NCI-H345 treated with DMSO at 0.1 percent for 48 hours (cell line): ENCODE data around the gene ARID4B.
"Not testable (repeated sequence)": the region's sequence is repeated elsewhere in the genome, so short reads cannot be mapped to it uniquely, and the experiment has no call there.

Experiments used
- DNase-seq: peaks from one replicate; lab custom pipeline; 2025; ENCODE audit not compliant: unreplicated experiment; lab: John Stamatoyannopoulos, UW

ARID4B gene

DNA sequence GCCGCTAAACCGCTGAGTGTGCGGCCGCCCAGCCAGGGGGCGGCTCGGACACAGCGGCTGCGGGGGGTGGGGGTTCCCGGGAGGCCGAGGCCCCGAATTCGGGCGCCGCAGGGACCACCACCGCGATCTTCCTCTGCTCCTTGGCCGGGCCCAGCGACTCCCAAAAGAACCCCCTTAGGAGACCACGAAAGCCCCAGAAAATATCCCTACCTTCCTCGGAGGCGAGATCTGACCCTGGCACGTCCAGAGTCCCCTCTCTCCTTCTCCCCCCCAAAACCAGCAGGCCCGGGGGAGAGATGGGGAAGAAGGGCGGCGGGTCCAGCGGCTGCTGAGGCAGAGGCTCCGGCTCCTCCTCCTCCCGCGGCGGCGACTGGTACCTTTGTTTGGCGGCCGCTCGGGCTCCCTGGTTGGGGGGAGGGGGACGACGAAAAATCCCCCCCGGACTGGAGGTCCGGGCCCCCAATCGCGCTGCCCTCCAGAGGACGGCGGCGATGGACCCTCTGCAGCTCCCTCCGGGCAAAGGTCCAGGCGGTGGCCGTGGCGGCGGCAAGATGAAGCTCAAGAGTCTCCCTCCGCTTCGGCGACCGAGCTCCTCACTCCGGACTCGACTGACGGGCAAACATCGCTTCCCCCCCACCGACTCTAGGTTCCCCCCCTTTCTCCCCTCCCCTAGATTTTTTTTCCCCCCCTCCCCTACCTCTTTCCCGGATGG lies at the start of gene ARID4B:
Gene ARID4B (minus strand): TSS at position 621 of the 712 bp plus-strand sequence. CDS start 1,260 bp downstream, outside the sequence.
- peak; percentile 48 for DNase-seq

DNA sequence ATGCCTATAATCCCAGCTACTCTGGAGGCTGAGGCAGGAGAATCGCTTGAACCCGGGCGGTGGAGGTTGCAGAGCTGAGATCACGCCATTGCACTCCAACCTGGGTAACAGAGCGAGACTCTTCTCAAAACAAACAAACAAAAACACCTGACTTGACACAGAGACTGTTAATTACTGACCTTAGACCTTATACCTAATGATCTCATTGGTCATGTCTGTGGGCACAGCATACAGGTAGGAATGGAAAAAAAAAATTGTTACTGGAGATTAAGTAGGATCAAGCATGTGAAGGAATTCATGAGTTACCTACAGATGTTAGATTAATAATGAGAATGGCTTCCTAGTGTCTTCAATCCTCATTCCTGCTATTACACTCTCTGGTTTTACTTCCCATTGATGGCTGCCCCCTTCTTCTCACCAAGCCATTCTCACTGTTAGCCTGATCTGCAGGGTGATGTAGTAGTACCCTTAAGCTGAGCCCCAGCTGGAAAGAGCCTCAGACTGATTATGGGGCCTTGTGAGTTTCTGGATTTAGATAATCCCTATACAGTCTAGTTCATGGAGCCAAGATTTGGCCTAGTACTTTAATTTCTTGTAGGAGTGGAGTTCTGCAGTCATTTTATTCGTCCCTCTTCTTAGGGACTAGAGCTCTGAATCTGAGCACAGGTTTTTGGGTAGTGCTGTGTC lies 48.1 kb upstream of the ARID4B start:
- no peak for DNase-seq

- no peak for DNase-seq
Measured at GRCh38 chr1:235369802-235370201, 41.8 kb upstream of the ARID4B start.

DNA sequence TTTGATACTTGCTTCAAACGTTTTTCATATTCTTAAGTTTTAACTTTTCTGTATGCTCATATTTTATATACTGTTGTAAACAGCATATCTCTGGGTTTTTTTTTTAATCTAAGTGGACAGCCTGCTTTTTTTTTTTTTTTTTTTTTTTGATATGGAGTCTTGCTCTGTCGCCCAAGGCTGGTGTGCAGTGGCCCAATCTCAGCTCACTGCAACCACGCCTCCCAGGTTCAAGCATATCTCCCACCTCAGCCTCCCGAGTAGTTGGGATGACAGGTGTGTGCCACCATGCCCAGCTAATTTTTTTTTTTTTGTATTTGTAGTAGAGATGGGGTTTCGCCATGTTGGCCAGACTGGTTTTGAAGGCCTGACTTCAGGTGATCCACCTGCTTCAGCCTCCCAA lies 40.4 kb upstream of the ARID4B start:
- no peak for DNase-seq

- DNase-seq = peak; percentile 93
Measured at GRCh38 chr1:235367000-235367908, 39.3 kb upstream of the ARID4B start, which contains the start of gene TBCE. TBCE (plus strand) TSS chr1:235367427; CDS start chr1:235380050, 12,623 bp downstream.

- DNase-seq = no peak
Measured at GRCh38 chr1:235366286-235366685, 38.3 kb upstream of the ARID4B start.

GRCh38 chr1:235364189-235364588 lies 36.2 kb upstream of the ARID4B start:
- not testable (repeated sequence) for DNase-seq

GRCh38 chr1:235358899-235359298 lies 30.9 kb upstream of the ARID4B start:
- DNase-seq = no peak

DNA sequence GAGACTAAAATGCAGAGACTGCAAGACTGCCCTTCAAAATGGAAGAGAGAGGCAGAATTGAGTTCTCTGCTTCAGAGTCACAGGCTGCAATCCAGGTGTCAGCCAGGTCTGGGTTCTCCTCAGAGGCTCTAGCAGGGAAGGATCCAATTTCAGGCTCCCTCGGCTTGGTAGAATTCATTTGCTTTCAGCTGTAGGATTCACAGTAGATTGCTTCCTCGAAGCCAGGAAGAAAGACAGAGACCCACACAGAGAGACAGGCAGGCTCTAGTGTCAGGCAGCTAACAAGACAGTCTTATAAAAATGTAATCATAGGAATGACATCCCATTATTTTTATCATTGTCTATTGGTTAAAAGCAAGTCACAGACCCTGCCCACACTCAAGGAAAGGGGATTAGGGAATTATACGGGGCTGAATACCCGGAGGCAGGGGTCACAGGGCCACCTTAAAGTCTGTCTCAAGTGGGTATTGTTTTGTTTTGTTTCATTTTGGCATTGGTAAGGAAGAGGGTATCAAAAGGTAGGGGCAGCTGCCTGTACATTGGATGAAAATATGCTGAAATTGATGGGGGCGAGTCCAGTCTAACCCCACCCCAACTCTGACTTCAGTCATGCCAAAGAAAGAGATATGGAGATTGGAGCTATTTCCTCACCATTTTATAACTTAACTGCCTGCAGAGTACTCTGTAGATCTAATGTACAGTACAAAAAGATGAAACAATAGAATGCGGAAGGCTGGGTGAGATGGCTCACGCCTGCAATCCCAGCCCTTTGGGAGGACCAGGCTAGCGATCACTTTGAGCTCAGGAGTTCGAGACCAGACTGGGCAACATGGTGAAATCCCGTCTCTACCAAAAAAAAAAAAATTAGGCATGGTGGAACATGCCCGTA lies 29.8 kb upstream of the ARID4B start:
- no peak for DNase-seq

DNA sequence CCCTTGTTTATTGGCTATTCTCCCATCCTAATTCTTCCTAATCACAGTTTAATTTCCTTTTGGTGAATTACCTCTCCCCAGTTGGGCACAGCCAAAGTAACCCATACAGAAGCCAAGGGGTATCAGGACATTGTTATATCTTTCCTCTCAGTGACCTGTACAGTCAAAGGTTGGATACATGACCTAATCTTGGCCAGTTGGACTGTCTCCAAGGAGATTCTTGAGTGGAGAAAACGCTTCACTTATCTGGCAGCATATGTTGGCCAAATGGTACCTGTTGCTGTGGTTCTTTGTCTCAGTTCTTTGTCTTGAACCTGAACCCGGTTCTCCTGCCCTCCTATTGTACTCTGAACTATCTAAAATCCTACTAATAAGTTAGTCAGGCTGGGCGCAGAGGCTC lies 23.9 kb upstream of the ARID4B start:
- DNase-seq = no peak

- DNase-seq = no peak
Measured at GRCh38 chr1:235351441-235351840, 23.5 kb upstream of the ARID4B start.

DNA sequence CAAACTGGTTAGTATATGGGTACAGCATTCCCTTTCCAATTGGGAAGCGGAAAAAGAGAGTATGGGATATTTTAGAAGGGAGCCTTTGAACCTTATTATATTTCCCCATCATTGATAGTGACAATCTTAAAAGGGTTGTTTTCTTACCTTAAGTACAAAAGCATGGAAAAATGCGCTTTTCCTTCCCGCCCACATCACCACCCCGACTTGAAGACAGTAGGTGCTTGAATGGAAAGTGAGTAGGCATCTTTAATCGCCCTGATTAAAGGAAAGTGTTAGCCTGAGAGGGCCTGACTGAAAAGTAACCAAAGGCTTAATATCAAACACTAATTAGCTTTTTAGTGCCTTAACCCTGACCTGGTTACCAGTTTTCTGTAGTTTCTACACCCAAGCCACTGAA lies 15.7 kb upstream of the ARID4B start:
- DNase-seq = no peak

- DNase-seq = no peak
Measured at GRCh38 chr1:235342471-235342870, 14.5 kb upstream of the ARID4B start.

DNA sequence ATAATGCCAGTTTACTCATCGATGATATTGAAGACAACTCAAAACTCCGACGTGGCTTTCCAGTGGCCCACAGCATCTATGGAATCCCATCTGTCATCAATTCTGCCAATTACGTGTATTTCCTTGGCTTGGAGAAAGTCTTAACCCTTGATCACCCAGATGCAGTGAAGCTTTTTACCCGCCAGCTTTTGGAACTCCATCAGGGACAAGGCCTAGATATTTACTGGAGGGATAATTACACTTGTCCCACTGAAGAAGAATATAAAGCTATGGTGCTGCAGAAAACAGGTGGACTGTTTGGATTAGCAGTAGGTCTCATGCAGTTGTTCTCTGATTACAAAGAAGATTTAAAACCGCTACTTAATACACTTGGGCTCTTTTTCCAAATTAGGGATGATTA lies 14.1 kb upstream of the ARID4B start:
- no peak for DNase-seq

DNA sequence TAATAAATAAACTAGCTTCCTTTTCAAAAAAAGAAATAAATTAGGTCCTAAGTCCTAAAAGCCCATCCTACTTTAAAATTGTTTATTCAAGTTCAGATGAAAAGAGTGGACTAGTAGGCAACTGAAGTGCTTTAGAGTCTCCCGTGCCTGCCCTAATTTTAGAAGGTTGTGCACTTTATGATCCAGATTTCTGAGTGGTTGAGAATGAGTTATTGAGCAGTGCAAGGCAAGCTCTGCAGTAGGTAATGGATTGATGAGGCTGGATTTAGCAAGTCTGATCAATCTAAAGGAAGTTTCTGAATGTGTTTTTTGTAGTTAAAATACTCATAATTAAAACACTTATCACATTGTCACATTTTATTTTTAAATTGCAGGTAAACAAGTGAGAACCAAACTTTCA lies 13.4 kb upstream of the ARID4B start:
- DNase-seq = no peak

DNA sequence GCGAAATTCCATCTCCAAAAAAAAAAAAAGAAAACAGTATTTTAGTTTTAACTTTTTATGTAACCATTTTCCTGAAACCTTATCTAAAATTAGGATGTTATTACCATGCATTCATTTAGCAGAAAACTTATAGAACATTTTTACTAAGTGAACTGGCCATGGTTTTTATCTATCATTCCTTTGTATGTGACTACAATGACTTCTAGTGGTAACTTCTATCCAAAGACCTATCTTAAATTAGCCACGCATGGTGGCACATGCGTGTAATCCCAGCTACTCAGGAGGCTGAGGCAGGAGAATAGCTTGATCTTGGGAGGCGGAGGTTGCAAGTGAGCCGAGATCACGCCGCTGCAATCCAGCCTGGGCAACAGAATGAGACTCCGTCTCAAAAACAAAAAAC lies 11.8 kb upstream of the ARID4B start:
- DNase-seq = no peak

GRCh38 chr1:235336903-235337302 lies 8.9 kb upstream of the ARID4B start:
- DNase-seq = no peak

DNA sequence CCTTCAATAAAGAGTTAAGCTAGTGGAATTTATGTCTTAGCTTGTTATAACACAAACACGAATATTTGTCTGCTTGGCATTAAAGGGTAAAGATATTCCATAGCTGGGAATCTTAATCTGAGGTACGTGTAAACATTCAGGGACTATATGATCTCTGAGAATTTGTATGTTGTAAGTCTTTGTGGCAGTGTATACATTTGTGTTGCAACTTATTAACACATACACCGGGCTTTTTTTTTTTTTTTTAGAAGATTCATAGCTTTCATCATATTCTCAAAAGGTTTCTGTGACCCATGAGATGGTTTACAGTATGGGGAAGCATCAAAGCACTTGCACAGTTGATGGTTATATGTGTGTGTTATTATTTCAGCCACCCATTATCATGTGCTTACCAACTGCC lies 3.4 kb upstream of the ARID4B start:
- DNase-seq = no peak

GRCh38 chr1:235330918-235331285 lies 2.9 kb upstream of the ARID4B start:
- no peak for DNase-seq

DNA sequence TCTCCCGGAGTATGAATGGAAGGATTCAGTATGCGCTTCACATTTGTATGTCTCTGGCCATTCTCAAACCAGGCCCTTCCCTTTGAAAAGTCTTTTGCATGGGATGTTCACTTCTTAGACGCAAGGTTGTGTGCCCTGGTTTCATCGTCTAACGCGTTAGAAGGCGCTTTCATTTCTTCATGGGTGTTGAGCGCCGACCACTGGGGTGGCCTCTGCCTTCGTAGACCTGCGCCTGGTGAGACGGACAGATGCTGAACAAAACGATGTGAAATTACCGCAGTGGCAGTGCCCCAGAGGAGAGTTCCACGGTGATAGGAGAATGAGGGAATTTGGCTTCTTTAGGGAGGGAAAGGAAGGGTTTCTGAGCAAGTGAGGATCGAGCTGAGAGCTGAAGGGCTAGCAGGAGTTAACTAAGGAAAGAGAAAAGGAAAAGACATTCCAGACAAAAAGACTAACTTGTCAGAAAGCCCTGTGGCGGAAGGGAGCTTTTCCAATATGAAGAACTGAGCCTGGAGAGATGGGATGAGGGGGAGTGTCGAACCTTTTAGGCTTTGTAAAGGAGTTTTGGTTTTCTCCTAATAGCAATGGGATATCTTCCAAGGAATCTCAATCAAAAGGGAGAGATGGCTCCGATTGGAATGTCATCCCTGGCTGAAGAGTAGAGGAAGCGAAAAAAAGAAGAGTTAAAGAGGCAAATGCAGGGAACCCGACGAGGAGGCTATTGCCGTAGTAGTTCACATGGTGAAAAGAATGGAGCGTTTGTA lies 1.3 kb upstream of the ARID4B start:
- no peak for DNase-seq
